ENCODE data around the gene USE1. TPM values are rescaled to one million over a fixed set of nuclear protein-coding genes. Genes with fewer than 3 reads are reported as not detected.
A peak's percentile ranks its signal among the peaks of the same experiment; 100 is the strongest.

Gene USE1
- total RNA-seq, 4 donors from 2014 or later, result 16.6 to 25.5 (median 23.8) TPM

- no peak for DNase-seq (ENCODE audit: low spot score in 2 of 2)
- 72 to 74% methylated on average over 24 of the region's 24 CpGs for WGBS, 2 donors
- intact Hi-C loops (cut with DNase I; ENCODE audit: low total_unique reads), result no loop called here
- no peak for TF ChIP-seq POLR2A (IDR thresholded peaks at IDR 0.05)
- TF ChIP-seq CTCF (IDR thresholded peaks at IDR 0.05), result no peak
- H3K4me3 ChIP-seq (ENCODE audit: low read depth, poor library complexity, severe bottlenecking), result no peak overlapping the region
Measured at GRCh38 chr19:17240062-17240752, 25.1 kb downstream of the USE1 start.

GRCh38 chr19:17240826-17241399 is 25.8 kb downstream of the USE1 start:
- H3K4me3 ChIP-seq (ENCODE audit: low read depth, poor library complexity, severe bottlenecking), result no peak overlapping the region
- intact Hi-C loops (cut with DNase I; ENCODE audit: low total_unique reads), result no loop called here
- 97% methylated on average over 5 to 6 of the region's 6 CpGs for WGBS, 2 donors
- no peak for TF ChIP-seq CTCF (IDR thresholded peaks at IDR 0.05)
- no peak for TF ChIP-seq POLR2A (IDR thresholded peaks at IDR 0.05)
- no peak for DNase-seq (ENCODE audit: low spot score in 2 of 2)

GRCh38 chr19:17242431-17243208 is 27.5 kb downstream of the USE1 start:
- intact Hi-C loops (cut with DNase I; ENCODE audit: low total_unique reads), result no loop called here
- WGBS, 2 donors, result 61 to 73% methylated on average over 4 to 8 of the region's 8 CpGs
- TF ChIP-seq POLR2A (IDR thresholded peaks at IDR 0.05), result no peak
- H3K4me3 ChIP-seq (ENCODE audit: low read depth, poor library complexity, severe bottlenecking), result no peak overlapping the region
- DNase-seq (ENCODE audit: low spot score in 2 of 2), result no peak

GRCh38 chr19:17243211-17243829 is 28.2 kb downstream of the USE1 start:
- WGBS, 2 donors, result 31 to 55% methylated on average over 8 of the region's 8 CpGs
- peak overlapping the region; percentile 55 for H3K4me3 ChIP-seq (ENCODE audit: low read depth, poor library complexity, severe bottlenecking)
- no peak for DNase-seq (ENCODE audit: low spot score in 2 of 2)
- TF ChIP-seq CTCF (IDR thresholded peaks at IDR 0.05), result no peak
- TF ChIP-seq POLR2A (IDR thresholded peaks at IDR 0.05), result no peak
- intact Hi-C loops (cut with DNase I; ENCODE audit: low total_unique reads), result no loop called here

- DNase-seq (ENCODE audit: low spot score in 2 of 2), result peak in 1 of 2 donors; percentile 93
- intact Hi-C loops (cut with DNase I; ENCODE audit: low total_unique reads), result no loop called here
- WGBS, 2 donors, result 8 to 16% methylated on average over 51 to 52 of the region's 52 CpGs
- TF ChIP-seq CTCF (IDR thresholded peaks at IDR 0.05) (no peak), POLR2A (IDR thresholded peaks at IDR 0.05) (no peak)
- H3K4me3 ChIP-seq (ENCODE audit: low read depth, poor library complexity, severe bottlenecking), result peak overlapping the region; percentile 55
Measured at GRCh38 chr19:17243830-17244617, 28.9 kb downstream of the USE1 start.
